Mesendoderm (in vitro differentiated cells): ENCODE data around the gene KMO.
A peak's percentile ranks its signal among the peaks of the same experiment; 100 is the strongest.

Experiments
- DNase-seq: peaks from one replicate; pipeline ENCODE4 v3.0.0; 2013
- H2AK5ac ChIP-seq: 2 replicates; pipeline ENCODE4 v1.6.1; 2013; ENCODE audit warnings: low read length, inconsistent platforms
- H2BK120ac ChIP-seq: 2 replicates; pipeline ENCODE4 v1.6.1; 2013; ENCODE audit warnings: low read depth, mild to moderate bottlenecking, low read length, moderate library complexity, mixed read lengths
- H2BK15ac ChIP-seq: replicated peaks from 2 replicates; pipeline ENCODE4 v1.6.1; 2013; ENCODE audit warnings: low read depth, mild to moderate bottlenecking, moderate library complexity
- H2BK5ac ChIP-seq: 2 replicates; pipeline ENCODE4 v1.6.1; 2013; ENCODE audit warnings: low read length, inconsistent platforms
- H3K18ac ChIP-seq: 2 replicates; pipeline ENCODE4 v1.6.1; 2013; ENCODE audit warnings: mild to moderate bottlenecking, low read length, mixed read lengths
- H3K23ac ChIP-seq: one replicate; pipeline ENCODE4 v1.6.1; 2013; ENCODE audit warnings: low read length
- H3K27ac ChIP-seq: 2 replicates; pipeline ENCODE4 v1.5.1; 2013; ENCODE audit warnings: low read depth, mild to moderate bottlenecking, inconsistent platforms, low read length, moderate library complexity
- H3K27me3 ChIP-seq: 2 replicates; pipeline ENCODE4 v1.6.1; 2013; ENCODE audit warnings: low read length, control low read depth, mild to moderate bottlenecking, inconsistent platforms; ENCODE audit not compliant: insufficient read depth, poor library complexity
- H3K36me3 ChIP-seq: 2 replicates; pipeline ENCODE4 v1.6.1; 2013; ENCODE audit warnings: low read length, inconsistent platforms; ENCODE audit not compliant: control insufficient read depth, insufficient read depth
- H3K4ac ChIP-seq: one replicate; pipeline ENCODE4 v1.6.1; 2013; ENCODE audit warnings: low read depth, mild to moderate bottlenecking, low read length, moderate library complexity
- H3K4me1 ChIP-seq: 2 replicates; pipeline ENCODE4 v1.6.1; 2013; ENCODE audit warnings: low read depth, low read length, inconsistent platforms; ENCODE audit not compliant: control insufficient read depth
- H3K4me2 ChIP-seq: 2 replicates; pipeline ENCODE4 v1.6.1; 2013; ENCODE audit warnings: low read length
- H3K4me3 ChIP-seq: 2 replicates; pipeline ENCODE4 v1.5.1; 2013; ENCODE audit warnings: mild to moderate bottlenecking, low read length
- H3K56ac ChIP-seq: one replicate; pipeline ENCODE4 v1.6.1; 2013; ENCODE audit warnings: low read length
- H3K79me1 ChIP-seq: 2 replicates; pipeline ENCODE4 v1.6.1; 2013; ENCODE audit warnings: low read length, inconsistent platforms
- H3K79me2 ChIP-seq: 2 replicates; pipeline ENCODE4 v1.6.1; 2013; ENCODE audit warnings: mild to moderate bottlenecking, low read length; ENCODE audit not compliant: control insufficient read depth, insufficient read depth
- H3K9ac ChIP-seq: 2 replicates; pipeline ENCODE4 v1.6.1; 2013; ENCODE audit warnings: low read length, inconsistent platforms
- H4K5ac ChIP-seq: one replicate; pipeline ENCODE4 v1.6.1; 2013; ENCODE audit warnings: low read length
- H4K8ac ChIP-seq: one replicate; pipeline ENCODE4 v1.6.1; 2013; ENCODE audit warnings: low read depth, mild to moderate bottlenecking, control low read depth, low read length, moderate library complexity
- WGBS: extraction: QIAGEN DNeasy Blood & Tissue Kit; methylation state at CpG from one replicate; pipeline ENCODE4 v1.1.7; 2013; ENCODE audit warnings: low lambda C conversion rate, missing lambda C conversion rate; ENCODE audit not compliant: insufficient coverage; ENCODE audit errors: extremely low coverage; 5-methylcytosine and 5-hydroxymethylcytosine counted together

KMO gene

DNA sequence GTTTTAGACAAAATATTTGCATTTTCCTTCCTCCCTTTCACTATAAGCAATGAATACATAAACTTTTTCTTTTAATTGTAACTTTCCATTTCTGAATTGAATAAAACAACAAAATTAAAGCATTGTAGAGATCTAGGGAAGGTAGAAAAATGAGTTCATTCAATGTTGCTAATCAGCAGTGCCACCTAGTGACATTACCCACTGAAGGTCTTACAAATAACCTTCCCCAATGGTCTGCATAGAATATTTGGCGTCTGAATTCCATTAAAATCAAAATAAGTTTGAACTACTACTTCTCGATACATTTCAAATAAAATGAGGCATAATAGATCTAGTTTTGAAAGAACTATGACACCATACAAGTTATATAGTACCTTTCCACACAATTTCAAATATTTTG lies 32.3 kb upstream of the KMO start:
- Histone ChIP-seq H3K27ac (no peak overlapping the region), H3K9ac (no peak overlapping the region), H3K4ac (no peak overlapping the region), H3K36me3 (peaks cover 3% of the 10 kb centered on the region), H2AK5ac (no peak overlapping the region), H3K18ac (no peak overlapping the region), H4K5ac (no peak overlapping the region), H3K4me1 (no peaks in the 10 kb centered on the region), H2BK120ac (no peak overlapping the region), H2BK15ac (no peak overlapping the region), H3K23ac (no peak overlapping the region), H3K56ac (no peak overlapping the region), H3K27me3 (no peaks in the 10 kb centered on the region), H3K4me2 (no peak overlapping the region), H3K79me2 (no peaks in the 10 kb centered on the region), H2BK5ac (no peak overlapping the region), H4K8ac (no peak overlapping the region), H3K4me3 (no peak overlapping the region), H3K79me1 (no peaks in the 10 kb centered on the region)
- DNase-seq, result peak; percentile 43
- whole genome bisulfite sequencing, result no CpG with 5 or more reads among the region's 2 CpGs

DNA sequence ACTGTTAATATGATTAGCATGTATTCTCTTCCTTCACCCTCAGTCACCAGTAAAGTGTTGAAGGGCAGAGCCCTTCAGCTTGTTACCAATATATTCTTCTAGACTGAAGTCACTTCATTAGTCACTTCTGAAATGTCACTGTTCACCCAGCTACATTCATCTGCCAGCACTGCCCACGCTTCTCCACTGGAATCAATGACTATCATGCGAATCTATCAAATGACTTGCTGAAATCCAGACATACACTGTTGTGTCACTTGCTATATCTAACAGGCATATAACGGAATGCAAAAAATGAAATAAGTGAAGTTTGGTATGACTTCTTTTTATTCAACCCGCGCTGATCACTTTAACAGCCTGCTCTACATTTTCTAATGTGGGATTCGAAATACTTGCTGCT lies 28.7 kb upstream of the KMO start:
- DNase-seq, result no peak
- Histone ChIP-seq H3K79me1 (no peaks in the 10 kb centered on the region), H3K4me2 (no peak overlapping the region), H4K5ac (no peak overlapping the region), H3K27ac (no peak overlapping the region), H3K4me3 (no peak overlapping the region), H3K23ac (no peak overlapping the region), H3K4ac (no peak overlapping the region), H3K79me2 (no peaks in the 10 kb centered on the region), H3K18ac (no peak overlapping the region), H3K56ac (no peak overlapping the region), H2BK15ac (no peak overlapping the region), H3K27me3 (no peaks in the 10 kb centered on the region), H3K36me3 (peaks cover 1% of the 10 kb centered on the region), H2AK5ac (no peak overlapping the region), H2BK5ac (no peak overlapping the region), H3K4me1 (no peaks in the 10 kb centered on the region), H2BK120ac (no peak overlapping the region), H3K9ac (no peak overlapping the region), H4K8ac (no peak overlapping the region)
- no CpG with 5 or more reads among the region's 6 CpGs for WGBS

DNA sequence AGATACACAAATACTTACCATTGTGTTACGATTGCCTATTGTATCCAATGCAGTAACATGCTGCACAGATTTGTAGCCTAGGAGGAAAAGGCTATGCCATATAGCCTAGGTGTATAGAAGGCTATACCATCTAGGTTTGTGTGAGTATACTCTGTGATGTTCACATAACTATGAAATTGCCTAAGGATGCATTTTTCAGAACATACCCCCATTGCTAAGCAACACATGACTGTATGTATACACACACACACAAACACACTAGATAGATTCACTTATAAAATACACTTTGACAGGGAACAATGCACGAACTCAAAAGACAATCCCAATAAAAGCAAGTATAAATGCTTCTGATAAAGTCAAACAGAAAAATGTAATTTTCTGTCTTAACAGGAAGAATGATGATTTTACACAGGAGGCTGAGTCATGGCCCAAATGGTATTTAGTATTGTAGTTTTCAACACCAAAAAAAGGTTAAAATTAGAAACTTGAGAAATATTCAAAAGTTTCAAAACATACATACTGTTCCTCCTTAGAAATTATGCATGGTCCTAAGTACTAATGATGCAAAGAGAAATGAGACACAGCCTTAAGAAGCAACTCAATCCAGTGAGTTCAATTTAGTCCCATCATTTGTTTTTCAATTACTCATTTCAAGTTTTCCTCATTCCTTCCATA lies 24.9 kb upstream of the KMO start:
- Histone ChIP-seq H2BK15ac (no peak overlapping the region), H3K4me3 (no peak overlapping the region), H3K79me2 (no peaks in the 10 kb centered on the region), H3K18ac (no peak overlapping the region), H3K56ac (no peak overlapping the region), H2AK5ac (no peak overlapping the region), H3K36me3 (peaks cover 1% of the 10 kb centered on the region), H3K9ac (no peak overlapping the region), H3K79me1 (no peaks in the 10 kb centered on the region), H2BK5ac (no peak overlapping the region), H3K27me3 (no peaks in the 10 kb centered on the region), H3K4me1 (no peaks in the 10 kb centered on the region), H2BK120ac (no peak overlapping the region), H3K4me2 (no peak overlapping the region), H3K27ac (no peak overlapping the region), H4K8ac (no peak overlapping the region), H3K23ac (no peak overlapping the region), H4K5ac (no peak overlapping the region), H3K4ac (no peak overlapping the region)
- no peak for DNase-seq
- no CpG with 5 or more reads among the region's 2 CpGs for WGBS

DNA sequence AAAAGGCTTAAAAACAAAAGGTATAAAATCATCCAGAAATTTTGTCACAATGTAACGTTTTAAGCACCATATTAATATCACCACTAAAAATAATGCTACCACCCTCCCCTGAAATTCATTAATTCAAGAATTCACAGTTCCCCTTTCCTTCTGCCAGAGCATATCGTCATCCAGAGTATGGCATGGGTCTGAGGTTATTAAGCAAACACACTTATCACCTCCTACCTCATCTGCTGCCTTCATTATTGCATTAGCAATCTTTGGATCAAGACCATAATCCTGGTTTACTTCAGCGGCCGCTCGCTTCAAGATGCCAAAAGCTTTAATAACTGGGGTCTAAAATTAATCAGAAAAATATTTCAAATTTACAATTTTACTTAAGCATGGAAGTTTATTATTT lies 18.8 kb upstream of the KMO start:
- Histone ChIP-seq H3K27ac (no peak overlapping the region), H4K8ac (no peak overlapping the region), H3K56ac (no peak overlapping the region), H2BK5ac (no peak overlapping the region), H2BK120ac (no peak overlapping the region), H3K79me2 (peaks cover 4% of the 10 kb centered on the region), H3K4ac (no peak overlapping the region), H3K79me1 (peaks cover 2% of the 10 kb centered on the region), H3K36me3 (no peaks in the 10 kb centered on the region), H3K4me3 (no peak overlapping the region), H3K9ac (no peak overlapping the region), H3K4me2 (no peak overlapping the region), H2AK5ac (no peak overlapping the region), H3K18ac (no peak overlapping the region), H3K27me3 (no peaks in the 10 kb centered on the region), H4K5ac (no peak overlapping the region), H3K23ac (no peak overlapping the region), H2BK15ac (no peak overlapping the region), H3K4me1 (no peaks in the 10 kb centered on the region)
- no CpG with 5 or more reads among the region's 5 CpGs for WGBS
- no peak for DNase-seq

DNA sequence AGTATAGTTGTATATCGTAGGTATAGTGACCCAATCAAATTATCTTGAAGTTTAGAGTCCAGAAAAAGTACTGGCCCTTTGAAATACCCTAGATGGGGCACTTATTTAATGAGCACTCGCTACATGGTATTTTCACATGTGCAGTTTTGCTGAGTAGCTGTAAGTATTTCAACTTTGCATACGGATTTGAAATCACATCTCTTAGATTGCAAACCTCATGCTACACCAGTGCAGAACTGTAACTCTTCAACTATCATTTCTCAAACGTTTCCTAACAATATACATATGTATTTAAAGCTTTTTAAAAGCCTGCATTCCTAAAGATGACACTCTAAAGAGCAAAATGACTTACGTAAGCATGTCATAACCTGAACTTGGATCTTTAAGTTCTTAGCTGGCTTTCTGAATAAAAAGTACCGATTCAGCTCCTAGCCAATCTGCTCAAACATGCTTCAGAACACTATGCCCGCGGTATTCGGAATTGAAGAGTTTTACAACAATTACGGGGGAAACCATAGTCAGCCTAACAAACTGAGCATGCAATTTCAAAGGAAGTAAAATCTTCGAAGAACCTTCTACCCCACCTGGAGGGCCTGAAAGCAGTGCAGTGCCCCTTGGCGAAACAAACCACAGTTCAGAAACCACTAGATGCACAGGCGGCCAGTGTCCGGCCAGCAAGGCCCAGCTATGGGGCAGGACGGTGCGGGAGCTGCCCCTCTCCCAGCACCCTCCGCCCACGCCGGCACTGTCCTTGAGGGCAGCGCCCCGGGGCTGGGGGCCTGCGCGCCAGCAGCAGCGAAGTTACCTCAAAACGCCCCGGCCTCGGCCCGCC lies 13.5 kb upstream of the KMO start:
- Histone ChIP-seq H4K5ac (no peak overlapping the region), H3K79me1 (peaks cover 2% of the 10 kb centered on the region), H3K27me3 (no peaks in the 10 kb centered on the region), H3K23ac (no peak overlapping the region), H3K9ac (peak overlapping the region; percentile 88), H3K27ac (peak overlapping the region; percentile 85), H2BK15ac (no peak overlapping the region), H3K4me2 (peak overlapping the region; percentile 88), H3K56ac (peak overlapping the region; percentile 98), H3K79me2 (peaks cover 9% of the 10 kb centered on the region), H3K4me1 (no peaks in the 10 kb centered on the region), H3K4ac (no peak overlapping the region), H3K4me3 (peak overlapping the region; percentile 86), H2AK5ac (no peak overlapping the region), H3K18ac (peak overlapping the region; percentile 40), H4K8ac (no peak overlapping the region), H2BK5ac (no peak overlapping the region), H2BK120ac (no peak overlapping the region), H3K36me3 (no peaks in the 10 kb centered on the region)
- DNase-seq, result no peak
- WGBS, result no CpG with 5 or more reads among the region's 28 CpGs
